MM.1S (cell line): ENCODE data around the gene CCNE1.

Source experiments
- DNase-seq: peaks from one replicate; pipeline ENCODE4 v3.0.0-alpha.2; 2015
- H2AFZ ChIP-seq: fragments of 300-600 bp; sonication (generic); 2 replicates; pipeline ENCODE4 v1.6.0; 2016; ENCODE audit warnings: antibody characterized with exemption, low read length
- H3F3A ChIP-seq: fragments of 300-600 bp; sonication (generic); 2 replicates; pipeline ENCODE4 v1.6.1; 2016; ENCODE audit warnings: mild to moderate bottlenecking, antibody characterized with exemption, low read length, moderate library complexity, mixed read lengths; ENCODE audit not compliant: insufficient read depth
- H3K27ac ChIP-seq: fragments of 300-600 bp; sonication (generic); 2 replicates; pipeline ENCODE4 v1.5.1; 2016; ENCODE audit warnings: mild to moderate bottlenecking, low read length
- H3K27me3 ChIP-seq: fragments of 300-600 bp; sonication (generic); replicated peaks from 2 replicates; pipeline ENCODE4 v1.6.0; 2016; ENCODE audit warnings: low read length; ENCODE audit not compliant: insufficient read depth
- H3K36me3 ChIP-seq: fragments of 300-600 bp; sonication (generic); replicated peaks from 2 replicates; pipeline ENCODE4 v1.6.1; 2016; ENCODE audit warnings: mild to moderate bottlenecking, low read length, mixed read lengths; ENCODE audit not compliant: insufficient read depth
- H3K4me1 ChIP-seq: fragments of 300-600 bp; sonication (generic); 2 replicates; pipeline ENCODE4 v1.6.1; 2016; ENCODE audit warnings: low read length, mixed read lengths
- H3K4me2 ChIP-seq: fragments of 300-600 bp; sonication (generic); 2 replicates; pipeline ENCODE4 v1.6.0; 2016; ENCODE audit warnings: low read depth, low read length
- H3K4me3 ChIP-seq: fragments of 300-600 bp; sonication (generic); 2 replicates; pipeline ENCODE4 v1.5.1; 2016; ENCODE audit warnings: low read length, mixed read lengths
- H3K79me2 ChIP-seq: fragments of 300-600 bp; sonication (generic); 2 replicates; pipeline ENCODE4 v1.6.1; 2016; ENCODE audit warnings: mixed run types, low read length, mixed read lengths
- H3K9ac ChIP-seq: fragments of 300-600 bp; sonication (generic); 2 replicates; pipeline ENCODE4 v1.6.1; 2016; ENCODE audit warnings: low read length, mixed read lengths
- H3K9me2 ChIP-seq: fragments of 300-600 bp; sonication (generic); replicated peaks from 2 replicates; pipeline ENCODE4 v1.6.1; 2016; ENCODE audit warnings: mild to moderate bottlenecking, low read length, mixed read lengths; ENCODE audit not compliant: insufficient read depth
- H3K9me3 ChIP-seq: fragments of 300-600 bp; sonication (generic); replicated peaks from 2 replicates; pipeline ENCODE4 v1.6.1; 2016; ENCODE audit warnings: mild to moderate bottlenecking, low read length, mixed read lengths; ENCODE audit not compliant: insufficient read depth
- H4K20me1 ChIP-seq: fragments of 300-600 bp; sonication (generic); 2 replicates; pipeline ENCODE4 v1.6.1; 2016; ENCODE audit warnings: mild to moderate bottlenecking, low read length, moderate library complexity, mixed read lengths; ENCODE audit not compliant: insufficient read depth
- CTCF ChIP-seq: fragments of 300-600 bp; sonication (generic); IDR thresholded peaks from 2 replicates; pipeline ENCODE4 v1.5.1; 2016; ENCODE audit warnings: antibody characterized with exemption, low read length, mixed read lengths
- EZH2 ChIP-seq: fragments of 300-600 bp; sonication (generic); optimal IDR thresholded peaks from 2 replicates; pipeline ENCODE3; 2017; ENCODE audit warnings: low read depth, mild to moderate bottlenecking, antibody characterized with exemption, low read length, mixed read lengths
- EZH2phosphoT487 ChIP-seq: fragments of 300-600 bp; sonication (generic); IDR thresholded peaks from 2 replicates; pipeline ENCODE4 v1.6.1; 2018; ENCODE audit warnings: antibody characterized with exemption, low read length

The CCNE1 gene

DNA sequence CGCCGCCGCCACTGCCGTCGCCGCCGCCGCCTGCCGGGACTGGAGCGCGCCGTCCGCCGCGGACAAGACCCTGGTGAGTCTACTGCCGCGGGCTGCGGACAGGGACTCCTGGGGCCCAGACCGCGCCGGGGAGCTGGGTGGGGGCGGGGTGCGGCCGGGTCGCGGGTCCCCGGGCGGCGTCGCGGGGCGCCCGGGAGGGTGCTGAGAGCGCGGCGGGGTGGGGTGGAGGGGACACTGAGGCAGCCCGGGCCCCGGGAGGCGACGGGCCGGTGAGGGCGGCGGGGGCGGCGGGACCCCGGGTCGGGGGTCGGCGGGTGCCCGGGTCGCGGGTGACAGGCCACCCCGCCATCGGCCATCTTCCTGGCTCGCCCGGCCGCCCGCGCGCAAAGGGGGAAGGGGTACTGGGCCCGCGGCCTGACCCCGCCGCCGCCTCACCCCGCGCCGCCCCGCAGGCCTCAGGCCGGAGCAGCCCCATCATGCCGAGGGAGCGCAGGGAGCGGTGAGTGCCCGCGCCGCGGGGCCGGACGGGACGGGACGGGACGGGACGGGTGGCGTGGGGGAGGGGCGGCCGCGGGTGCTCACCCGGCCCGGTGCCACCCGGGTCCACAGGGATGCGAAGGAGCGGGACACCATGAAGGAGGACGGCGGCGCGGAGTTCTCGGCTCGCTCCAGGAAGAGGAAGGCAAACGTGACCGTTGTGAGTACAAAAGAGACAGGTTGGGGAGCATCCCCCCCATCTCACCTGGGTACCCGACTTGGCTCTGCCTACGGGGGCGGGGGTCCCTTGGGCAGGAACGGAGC, 489 bp downstream of the CCNE1 start:
- H3K36me3 ChIP-seq: 0 out of 2 replicates have a peak, but pooled peaks cover 6% of the 10 kb centered on the region
- H3K27me3 ChIP-seq: no peaks in the 10 kb centered on the region
- no peaks in the 10 kb centered on the region for H4K20me1 ChIP-seq
- no peak for TF ChIP-seq CTCF
- TF ChIP-seq EZH2: no peak
- TF ChIP-seq EZH2phosphoT487: no peak
- H3K27ac ChIP-seq: no peak overlapping the region; the same call in 1 of the 2 replicates
- peaks cover 20% of the 10 kb centered on the region for H3K79me2 ChIP-seq
- peaks cover 30% of the 10 kb centered on the region for H3F3A ChIP-seq
- no peaks in the 10 kb centered on the region for H3K9me3 ChIP-seq
- DNase-seq: peak; percentile 11
- H3K4me2 ChIP-seq: peak overlapping the region; percentile 77
- H3K4me1 ChIP-seq: peaks cover 28% of the 10 kb centered on the region
- no peaks in the 10 kb centered on the region for H3K9me2 ChIP-seq
- peak overlapping the region; percentile 57 for H3K9ac ChIP-seq
- no peak overlapping the region for H2AFZ ChIP-seq
- peak overlapping the region; percentile 70 for H3K4me3 ChIP-seq

DNA sequence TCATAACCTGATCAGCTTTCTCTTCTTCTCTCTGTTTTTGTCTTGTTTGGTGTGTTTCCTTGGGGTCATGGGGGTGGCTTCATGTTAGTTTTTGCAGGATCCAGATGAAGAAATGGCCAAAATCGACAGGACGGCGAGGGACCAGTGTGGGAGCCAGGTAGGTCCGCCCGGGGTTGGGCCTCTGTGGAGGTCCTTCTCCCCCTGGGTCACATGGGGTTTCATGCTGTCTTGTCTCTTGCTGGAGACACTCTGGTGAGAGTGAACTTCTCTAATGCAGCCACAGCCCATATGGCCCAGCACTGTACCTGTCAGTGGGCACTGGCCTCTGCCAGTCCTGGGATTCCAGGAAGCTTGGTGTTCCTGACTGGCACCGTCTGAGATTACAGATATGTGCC, 1.1 kb downstream of the CCNE1 start:
- Histone ChIP-seq H2AFZ (no peak overlapping the region), H3K4me2 (peak overlapping the region; percentile 77)

GRCh38 chr19:29813642-29814041, 1.9 kb downstream of the CCNE1 start:
- H3K4me3 ChIP-seq: no peak overlapping the region
- H3K27ac ChIP-seq: peak overlapping the region; percentile 59; the same call in 1 of the 2 replicates
- H3K27me3 ChIP-seq: no peaks in the 10 kb centered on the region
- H4K20me1 ChIP-seq: no peaks in the 10 kb centered on the region
- H3K4me1 ChIP-seq: peaks cover 28% of the 10 kb centered on the region
- no peak overlapping the region for H2AFZ ChIP-seq
- 0 out of 2 replicates have a peak, but pooled peaks cover 9% of the 10 kb centered on the region for H3K36me3 ChIP-seq
- H3K9me2 ChIP-seq: no peaks in the 10 kb centered on the region
- H3K9me3 ChIP-seq: no peaks in the 10 kb centered on the region
- peak overlapping the region; percentile 77; the same call in 1 of the 2 replicates for H3K4me2 ChIP-seq
- H3K9ac ChIP-seq: no peak overlapping the region
- peaks cover 22% of the 10 kb centered on the region for H3K79me2 ChIP-seq
- no peak for TF ChIP-seq EZH2
- no peak for TF ChIP-seq EZH2phosphoT487
- TF ChIP-seq CTCF: no peak
- peaks cover 30% of the 10 kb centered on the region for H3F3A ChIP-seq
- no peak for DNase-seq

More for the DNA sequence above, 1.1 kb downstream of the CCNE1 start:
- H3K36me3 ChIP-seq: 0 out of 2 replicates have a peak, but pooled peaks cover 9% of the 10 kb centered on the region
- peaks cover 22% of the 10 kb centered on the region for H3K79me2 ChIP-seq
- peak overlapping the region; percentile 26; the same call in 1 of the 2 replicates for H3K27ac ChIP-seq
- no peaks in the 10 kb centered on the region for H3K9me2 ChIP-seq
- TF ChIP-seq EZH2phosphoT487: no peak
- TF ChIP-seq EZH2: no peak
- TF ChIP-seq CTCF: no peak
- H3K27me3 ChIP-seq: no peaks in the 10 kb centered on the region
- no peaks in the 10 kb centered on the region for H4K20me1 ChIP-seq
- no peaks in the 10 kb centered on the region for H3K9me3 ChIP-seq
- H3K9ac ChIP-seq: peak overlapping the region; percentile 57; the same call in 1 of the 2 replicates
- H3F3A ChIP-seq: peaks cover 30% of the 10 kb centered on the region
- H3K4me3 ChIP-seq: peak overlapping the region; percentile 70
- H3K4me1 ChIP-seq: peaks cover 28% of the 10 kb centered on the region
- DNase-seq: no peak
